D721Med (cell line): Measurements from ENCODE around the gene BRD1.

Source experiments
- DNase-seq: peaks from one replicate; pipeline ENCODE4 v3.0.0; 2011; ENCODE audit warnings: low spot score; ENCODE audit not compliant: insufficient read length
- FAIRE-seq: peaks from 2 replicates; lab custom pipeline; 2011; peaks lifted over from hg19 to GRCh38; lab: Jason Lieb, UNC
- CTCF ChIP-seq: IDR thresholded peaks from 2 replicates; pipeline ENCODE4 v1.5.1; 2012; ENCODE audit warnings: mild to moderate bottlenecking, control low read depth; ENCODE audit not compliant: insufficient read depth; ENCODE audit errors: missing control alignments

Gene BRD1

GRCh38 chr22:49768077-49768910, 59.4 kb downstream of the BRD1 start:
- no peak for TF ChIP-seq CTCF
- FAIRE-seq, result no peak
- no peak for DNase-seq

- DNase-seq (no peak), FAIRE-seq (no peak)
- peak; percentile 80 for TF ChIP-seq CTCF
These were observed 60.2 kb downstream of the BRD1 start for GRCh38 chr22:49767355-49768062.

- DNase-seq, result no peak
- no peak for TF ChIP-seq CTCF
- FAIRE-seq, result no peak
These were observed 61.7 kb downstream of the BRD1 start for GRCh38 chr22:49765951-49766350.

DNA sequence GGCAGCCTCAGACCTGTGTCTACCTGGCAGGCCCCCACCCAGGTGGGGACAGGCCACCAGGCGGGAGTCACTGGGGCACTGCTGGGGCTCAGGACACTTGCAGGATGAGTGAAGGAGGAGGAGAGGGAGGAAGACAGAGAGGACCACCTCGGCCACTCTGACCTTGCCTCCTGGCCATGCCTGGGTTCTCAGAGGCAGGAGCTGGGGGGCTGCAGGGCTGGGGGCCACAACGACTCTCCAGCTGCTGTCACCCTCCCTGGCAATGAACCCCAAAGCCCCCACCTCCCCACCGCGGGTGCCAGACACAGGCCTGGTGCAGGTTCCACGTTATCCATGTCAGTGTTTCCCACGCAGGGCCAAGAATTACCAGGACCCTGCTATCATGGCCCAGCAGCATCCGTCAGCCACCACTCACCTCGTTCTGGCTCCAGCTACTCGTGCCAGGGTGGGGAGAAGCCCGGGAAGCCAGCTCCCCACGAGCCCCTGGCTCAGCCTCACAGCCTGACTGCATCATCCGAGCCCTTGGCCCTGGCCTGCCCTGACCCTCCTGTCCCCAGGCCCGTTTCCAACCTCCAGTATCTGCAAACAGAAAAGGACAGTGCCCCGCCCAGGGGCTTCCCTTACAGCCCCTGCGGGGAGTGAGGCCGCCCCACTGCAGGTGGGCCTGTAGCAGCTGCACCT, 62.4 kb downstream of the BRD1 start:
- TF ChIP-seq CTCF, result no peak
- FAIRE-seq, result no peak
- no peak for DNase-seq

DNA sequence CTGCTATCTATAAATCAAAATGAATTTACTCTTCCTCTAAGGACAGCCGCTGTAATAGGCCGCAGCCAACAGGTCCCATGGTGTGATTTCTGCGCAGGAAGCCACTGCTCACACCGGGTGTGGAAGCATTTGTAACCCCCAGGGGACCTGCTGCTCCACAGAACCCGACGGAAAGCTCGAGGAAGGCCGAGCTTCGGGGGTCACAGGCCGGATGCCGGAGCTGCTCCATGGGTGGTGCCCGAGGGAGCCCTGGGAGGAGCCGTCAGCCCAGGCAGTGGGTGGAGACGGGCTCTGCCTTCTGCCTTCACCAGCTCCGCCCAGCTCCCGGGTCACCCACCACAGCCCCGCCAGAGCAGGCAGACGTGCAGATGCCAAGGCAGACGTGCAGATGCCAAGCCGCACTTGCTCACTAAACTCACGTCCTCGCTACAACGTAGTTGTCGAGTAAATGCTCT, 63.5 kb downstream of the BRD1 start:
- DNase-seq, result no peak
- no peak for FAIRE-seq
- no peak for TF ChIP-seq CTCF

GRCh38 chr22:49763696-49764095, 64.0 kb downstream of the BRD1 start:
- TF ChIP-seq CTCF, result no peak
- DNase-seq (no peak), FAIRE-seq (no peak)
